Measurements from ENCODE around the gene SDHA. TPM values are rescaled to one million over a fixed set of nuclear protein-coding genes. Genes with fewer than 3 reads are reported as not detected.
A peak's percentile ranks its signal among the peaks of the same experiment; 100 is the strongest.
"Not testable (repeated sequence)": the region's sequence is repeated elsewhere in the genome, so short reads cannot be mapped to it uniquely, and the experiment has no call there.

Gene SDHA
- total RNA-seq, 4 donors from 2014 or later: 155 to 471 (median 250) TPM

DNA sequence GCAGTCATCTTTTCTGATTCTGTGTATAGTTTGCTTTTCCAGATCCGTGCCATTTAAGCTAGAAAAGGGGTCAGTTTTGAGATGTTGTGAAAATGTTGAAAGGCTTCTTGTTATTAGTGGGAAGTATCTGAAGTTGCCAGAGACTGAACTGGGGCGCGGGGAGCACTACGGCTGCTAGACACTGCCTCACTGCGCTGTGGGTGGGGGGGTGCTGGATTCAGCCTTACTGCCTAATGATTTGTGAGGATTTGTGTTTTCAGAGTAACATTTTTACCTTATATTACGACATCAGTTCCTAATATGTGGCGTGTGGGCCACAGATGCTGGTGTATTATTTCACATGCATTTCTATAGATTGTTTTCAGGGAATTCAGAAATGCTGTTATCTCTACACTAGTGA, 55.4 kb downstream of the SDHA start:
- H3K27ac ChIP-seq; intact Hi-C loops (cut with DNase I; ENCODE audit: low total_unique reads); H3K9me3 ChIP-seq; H3K27me3 ChIP-seq; in situ Hi-C loops (cut with MboI; ENCODE audit: low pct_ligation_motif_present in 1 of 4, low pct_unique_long_range_greater_than_20kb in 1 of 4, low sequenced_read_pairs in 3 of 4); DNase-seq: not testable (repeated sequence)
- peaks cover 0 to 13% (median 3%) of the 10 kb centered on the region in 4 donors for H3K36me3 ChIP-seq
- H3K4me1 ChIP-seq: peaks cover 6 to 30% (median 14%) of the 10 kb centered on the region in 4 donors
- whole genome bisulfite sequencing, 2 donors (ENCODE audit: low coverage in 1 of 2): 83 to 87% methylated on average over 7 of the region's 7 CpGs
- H3K4me3 ChIP-seq: peak overlapping the region in 1 of 4 donors; percentile 100

DNA sequence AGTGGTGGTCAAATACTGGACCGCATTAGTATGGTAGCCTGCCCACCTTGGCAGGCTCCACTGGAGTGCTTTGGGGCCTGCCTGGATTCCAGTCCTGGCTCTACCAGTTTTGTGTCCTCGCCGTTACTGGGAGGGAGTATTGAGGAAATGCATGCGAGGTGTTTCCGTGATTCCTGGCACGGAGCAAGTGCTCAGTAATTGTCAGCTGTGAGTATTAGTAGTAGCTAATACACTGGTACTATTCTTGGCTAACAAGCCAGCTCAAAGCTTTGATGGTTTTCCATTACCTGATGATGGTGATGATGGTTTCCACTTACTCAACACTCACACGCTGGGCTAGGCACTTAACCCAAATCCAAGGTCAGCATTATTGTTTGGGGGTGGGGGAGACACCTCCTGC, 56.2 kb downstream of the SDHA start:
- 95% methylated on average over 7 of the region's 7 CpGs; no CpG with 5 or more reads in 1 of the 2 donors for WGBS, 2 donors (ENCODE audit: low coverage in 1 of 2)
- intact Hi-C loops (cut with DNase I; ENCODE audit: low total_unique reads); in situ Hi-C loops (cut with MboI; ENCODE audit: low pct_ligation_motif_present in 1 of 4, low pct_unique_long_range_greater_than_20kb in 1 of 4, low sequenced_read_pairs in 3 of 4); H3K4me3 ChIP-seq; H3K9me3 ChIP-seq; DNase-seq; H3K27ac ChIP-seq; H3K27me3 ChIP-seq: not testable (repeated sequence)
- peaks cover 6 to 30% (median 14%) of the 10 kb centered on the region in 4 donors for H3K4me1 ChIP-seq
- peaks cover 0 to 13% (median 3%) of the 10 kb centered on the region in 4 donors for H3K36me3 ChIP-seq

DNA sequence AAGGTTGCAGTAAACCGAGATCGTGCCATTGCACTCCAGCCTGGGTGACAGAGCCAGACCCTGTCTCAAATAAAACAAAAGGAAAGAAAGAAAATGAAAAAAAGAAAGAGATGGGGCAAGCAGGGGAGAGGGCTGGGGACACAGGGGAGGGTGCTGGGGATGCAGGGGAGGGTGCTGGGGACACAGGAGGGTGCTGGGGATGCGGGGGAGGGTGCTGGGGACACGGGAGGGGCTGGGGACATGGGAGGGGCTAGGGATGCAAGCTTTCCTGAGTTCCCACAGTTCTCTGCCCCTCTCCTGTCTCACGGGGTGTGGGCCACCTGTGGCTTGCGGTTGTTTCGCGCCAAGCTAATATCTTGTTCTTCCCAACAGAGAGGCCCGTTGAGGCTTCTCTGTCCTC, 60.5 kb downstream of the SDHA start:
- 86 to 100% methylated on average over 2 to 9 of the region's 9 CpGs for WGBS, 2 donors (ENCODE audit: low coverage in 1 of 2)
- Histone ChIP-seq H3K27ac (no peak overlapping the region), H3K4me1 (peaks cover under 1 to 11% (median 4%) of the 10 kb centered on the region in 4 donors), H3K4me3 (no peak overlapping the region), H3K36me3 (peaks cover 0 to 13% (median 3%) of the 10 kb centered on the region in 4 donors), H3K27me3 (no peaks in the 10 kb centered on the region), H3K9me3 (no peaks in the 10 kb centered on the region)
- in situ Hi-C loops (cut with MboI; ENCODE audit: low pct_ligation_motif_present in 1 of 4, low pct_unique_long_range_greater_than_20kb in 1 of 4, low sequenced_read_pairs in 3 of 4): no loop called here
- intact Hi-C loops (cut with DNase I; ENCODE audit: low total_unique reads): no loop called here
- DNase-seq: no peak
- TF ChIP-seq POLR2AphosphoS5 (IDR thresholded peaks at IDR 0.05) (no peak), POLR2A (IDR thresholded peaks at IDR 0.05) (no peak), EP300 (IDR thresholded peaks at IDR 0.05; ENCODE audit: low read depth) (no peak)
- TF ChIP-seq, protein P1, sequence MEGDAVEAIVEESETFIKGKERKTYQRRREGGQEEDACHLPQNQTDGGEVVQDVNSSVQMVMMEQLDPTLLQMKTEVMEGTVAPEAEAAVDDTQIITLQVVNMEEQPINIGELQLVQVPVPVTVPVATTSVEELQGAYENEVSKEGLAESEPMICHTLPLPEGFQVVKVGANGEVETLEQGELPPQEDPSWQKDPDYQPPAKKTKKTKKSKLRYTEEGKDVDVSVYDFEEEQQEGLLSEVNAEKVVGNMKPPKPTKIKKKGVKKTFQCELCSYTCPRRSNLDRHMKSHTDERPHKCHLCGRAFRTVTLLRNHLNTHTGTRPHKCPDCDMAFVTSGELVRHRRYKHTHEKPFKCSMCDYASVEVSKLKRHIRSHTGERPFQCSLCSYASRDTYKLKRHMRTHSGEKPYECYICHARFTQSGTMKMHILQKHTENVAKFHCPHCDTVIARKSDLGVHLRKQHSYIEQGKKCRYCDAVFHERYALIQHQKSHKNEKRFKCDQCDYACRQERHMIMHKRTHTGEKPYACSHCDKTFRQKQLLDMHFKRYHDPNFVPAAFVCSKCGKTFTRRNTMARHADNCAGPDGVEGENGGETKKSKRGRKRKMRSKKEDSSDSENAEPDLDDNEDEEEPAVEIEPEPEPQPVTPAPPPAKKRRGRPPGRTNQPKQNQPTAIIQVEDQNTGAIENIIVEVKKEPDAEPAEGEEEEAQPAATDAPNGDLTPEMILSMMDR (IDR thresholded peaks at IDR 0.05): no peak

DNA sequence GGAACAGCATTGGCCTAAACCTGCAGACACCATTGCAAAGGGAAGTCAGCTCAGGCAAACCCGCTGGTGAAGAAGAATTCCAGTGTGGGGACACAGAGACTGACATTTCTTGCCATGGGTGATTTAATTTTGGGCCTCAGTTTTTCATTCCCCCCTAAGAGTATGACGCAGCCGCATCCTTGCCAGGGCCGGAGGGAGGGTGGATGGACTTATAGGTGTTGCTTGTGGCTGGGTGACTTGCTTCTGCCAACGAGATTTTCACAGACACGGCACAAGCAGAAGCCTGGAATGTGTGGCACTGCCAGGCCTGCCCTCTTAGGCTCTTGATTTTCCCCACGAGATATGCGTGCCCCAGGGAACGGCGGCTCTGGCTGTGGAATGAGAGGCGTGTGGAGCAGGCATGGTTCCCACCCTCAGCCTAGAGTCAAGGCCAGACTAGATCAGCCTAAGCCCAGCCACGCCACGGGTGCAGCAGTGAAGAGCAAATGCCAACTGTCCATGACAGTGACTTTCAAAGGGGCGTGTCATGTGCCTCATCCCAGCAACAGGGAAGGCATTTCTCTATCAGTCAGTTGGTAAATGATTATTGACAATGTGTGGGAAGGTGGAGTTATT, 61.0 kb downstream of the SDHA start:
- DNase-seq; in situ Hi-C loops (cut with MboI; ENCODE audit: low pct_ligation_motif_present in 1 of 4, low pct_unique_long_range_greater_than_20kb in 1 of 4, low sequenced_read_pairs in 3 of 4); H3K27me3 ChIP-seq; intact Hi-C loops (cut with DNase I; ENCODE audit: low total_unique reads); H3K9me3 ChIP-seq; H3K27ac ChIP-seq; H3K4me3 ChIP-seq: not testable (repeated sequence)
- WGBS, 2 donors (ENCODE audit: low coverage in 1 of 2): 79% methylated on average over 14 of the region's 14 CpGs; no CpG with 5 or more reads in 1 of the 2 donors
- Histone ChIP-seq H3K4me1 (peaks cover 0 to 11% (median 0%) of the 10 kb centered on the region in 4 donors), H3K36me3 (peaks cover 0 to 13% (median 3%) of the 10 kb centered on the region in 4 donors)

DNA sequence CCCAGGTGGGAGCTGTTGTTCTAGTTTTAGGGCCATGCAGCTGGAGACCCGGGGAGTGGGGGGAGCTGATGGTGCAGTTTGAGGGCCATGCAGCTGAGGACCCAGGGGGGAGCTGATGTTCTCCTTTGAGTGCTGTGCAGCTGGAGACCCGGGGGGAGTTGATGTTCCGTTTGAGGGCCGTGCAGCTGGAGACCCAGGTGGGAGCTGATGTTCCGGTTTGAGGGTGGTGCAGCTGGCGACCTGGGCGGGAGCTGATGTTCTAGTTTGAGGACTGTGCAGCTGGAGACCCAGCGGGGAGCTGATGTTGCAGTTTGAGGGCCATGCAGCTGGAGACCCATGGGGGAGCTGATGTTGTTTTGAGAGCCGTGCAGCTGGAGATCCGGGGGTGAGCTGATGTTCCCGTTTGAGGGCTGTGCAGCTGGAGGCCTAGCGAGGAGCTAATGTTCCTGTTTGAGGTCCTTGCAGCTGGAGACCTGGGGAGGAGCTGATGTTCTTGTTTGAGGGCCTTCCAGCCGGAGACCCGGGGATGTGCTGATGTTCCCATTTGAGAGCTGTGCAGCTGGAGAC, 68.0 kb downstream of the SDHA start:
- no peak overlapping the region for H3K27ac ChIP-seq
- TF ChIP-seq POLR2AphosphoS5 (IDR thresholded peaks at IDR 0.05) (no peak), EP300 (IDR thresholded peaks at IDR 0.05; ENCODE audit: low read depth) (no peak), POLR2A (IDR thresholded peaks at IDR 0.05) (no peak)
- TF ChIP-seq, protein P1 (IDR thresholded peaks at IDR 0.05): no peak
- in situ Hi-C loops (cut with MboI; ENCODE audit: low pct_ligation_motif_present in 1 of 4, low pct_unique_long_range_greater_than_20kb in 1 of 4, low sequenced_read_pairs in 3 of 4): no loop called here
- H3K9me3 ChIP-seq: no peaks in the 10 kb centered on the region
- H3K4me3 ChIP-seq: no peak overlapping the region
- intact Hi-C loops (cut with DNase I; ENCODE audit: low total_unique reads): no loop called here
- no peaks in the 10 kb centered on the region for H3K27me3 ChIP-seq
- WGBS, 2 donors (ENCODE audit: low coverage in 1 of 2): 86 to 89% methylated on average over 4 to 14 of the region's 14 CpGs
- no peaks in the 10 kb centered on the region for H3K36me3 ChIP-seq
- H3K4me1 ChIP-seq: peaks cover 0 to 16% (median 6%) of the 10 kb centered on the region in 4 donors
- DNase-seq: peak; percentile 16

DNA sequence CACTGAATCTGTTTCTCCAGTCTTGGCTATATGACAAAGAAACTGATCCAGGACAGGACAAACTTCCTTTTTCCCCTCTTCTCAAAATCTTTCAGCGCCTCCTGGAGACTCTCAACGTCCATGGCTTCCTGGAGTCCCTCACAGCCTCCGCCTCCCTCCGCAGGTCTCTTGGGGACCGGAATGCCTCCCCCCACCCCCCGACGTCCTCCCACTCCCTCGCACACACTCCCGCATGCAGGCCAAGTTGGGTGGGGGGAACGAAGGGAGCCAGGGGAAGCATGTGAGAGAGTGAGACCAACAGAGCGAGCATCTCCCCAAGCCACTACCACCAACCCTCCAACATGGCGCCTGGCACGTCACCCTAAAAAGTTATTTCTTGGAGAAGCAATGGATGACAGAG, 72.1 kb downstream of the SDHA start:
- in situ Hi-C loops (cut with MboI; ENCODE audit: low pct_ligation_motif_present in 1 of 4, low pct_unique_long_range_greater_than_20kb in 1 of 4, low sequenced_read_pairs in 3 of 4); H3K27me3 ChIP-seq; intact Hi-C loops (cut with DNase I; ENCODE audit: low total_unique reads); H3K9me3 ChIP-seq; H3K36me3 ChIP-seq; DNase-seq; H3K27ac ChIP-seq; H3K4me3 ChIP-seq: not testable (repeated sequence)
- H3K4me1 ChIP-seq: peaks cover 0 to 16% (median 6%) of the 10 kb centered on the region in 4 donors
- 74 to 93% methylated on average over 5 to 13 of the region's 13 CpGs for WGBS, 2 donors (ENCODE audit: low coverage in 1 of 2)

DNA sequence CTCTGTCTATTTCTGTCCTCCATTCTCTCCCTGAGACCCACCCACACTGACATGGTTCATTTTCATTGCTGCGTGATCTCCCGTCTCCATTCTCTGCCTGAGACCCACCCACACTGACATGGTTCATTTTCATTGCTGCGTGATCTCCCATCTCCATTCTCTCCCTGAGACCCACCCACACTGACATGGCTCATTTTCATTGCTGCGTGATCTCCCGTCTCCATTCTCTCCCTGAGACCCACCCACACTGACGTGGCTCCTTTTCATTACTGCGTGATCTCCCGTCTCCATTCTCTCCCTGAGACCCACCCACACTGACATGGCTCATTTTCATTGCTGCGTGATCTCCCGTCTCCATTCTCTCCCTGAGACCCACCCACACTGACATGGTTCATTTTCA, 73.2 kb downstream of the SDHA start:
- H3K27me3 ChIP-seq, H3K27ac ChIP-seq: not testable (repeated sequence)
- WGBS, 2 donors (ENCODE audit: low coverage in 1 of 2): 92 to 93% methylated on average over 4 to 10 of the region's 10 CpGs

DNA sequence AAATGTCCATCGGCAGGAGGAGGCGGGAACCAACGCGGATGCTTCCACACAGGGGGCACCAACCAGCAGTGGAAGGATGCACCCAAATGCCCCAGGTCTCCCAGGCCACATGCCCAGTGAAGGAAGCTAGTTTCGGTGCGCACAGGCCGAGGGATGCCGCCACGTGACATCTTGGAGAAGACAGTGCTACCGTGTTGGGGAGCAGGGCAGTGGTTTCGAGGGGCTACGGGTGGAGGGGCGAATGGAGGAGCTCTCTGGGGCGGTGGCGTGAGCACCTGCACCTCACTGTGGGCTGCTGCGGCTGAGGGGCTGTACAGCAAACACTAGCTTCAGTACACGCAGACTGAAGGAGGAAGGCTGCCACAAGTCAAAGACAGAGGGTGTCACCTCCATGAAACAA, 76.7 kb downstream of the SDHA start:
- H3K4me3 ChIP-seq; DNase-seq; H3K36me3 ChIP-seq; H3K27me3 ChIP-seq; intact Hi-C loops (cut with DNase I; ENCODE audit: low total_unique reads); H3K9me3 ChIP-seq; H3K4me1 ChIP-seq; H3K27ac ChIP-seq; in situ Hi-C loops (cut with MboI; ENCODE audit: low pct_ligation_motif_present in 1 of 4, low pct_unique_long_range_greater_than_20kb in 1 of 4, low sequenced_read_pairs in 3 of 4): not testable (repeated sequence)
- whole genome bisulfite sequencing, 2 donors (ENCODE audit: low coverage in 1 of 2): 96 to 97% methylated on average over 4 to 17 of the region's 17 CpGs

More for the DNA sequence above, 73.2 kb downstream of the SDHA start:
- in situ Hi-C loops (cut with MboI; ENCODE audit: low pct_ligation_motif_present in 1 of 4, low pct_unique_long_range_greater_than_20kb in 1 of 4, low sequenced_read_pairs in 3 of 4); H3K4me3 ChIP-seq; DNase-seq; intact Hi-C loops (cut with DNase I; ENCODE audit: low total_unique reads); H3K9me3 ChIP-seq; H3K36me3 ChIP-seq: not testable (repeated sequence)
- peaks cover 0 to 16% (median 6%) of the 10 kb centered on the region in 4 donors for H3K4me1 ChIP-seq
